B cell (primary cell): Measurements from ENCODE around the gene GDPD3. TPM values are rescaled to one million over a fixed set of nuclear protein-coding genes. Genes with fewer than 3 reads are reported as not detected.

ENCODE experiments used
- ATAC-seq: fragments of 200-7000 bp; cut with Tn5 transposase; one replicate; pipeline ENCODE4 v1.10.0; 2021; ENCODE audit warnings: low read depth, mild to moderate bottlenecking, moderate number of reproducible peaks, moderate library complexity
- CTCF ChIA-PET: fragments of 350-600 bp; sonication (Branson Sonifier 250); formaldehyde crosslinking; loops from one replicate; lab custom pipeline; 2021; ENCODE audit warnings: antibody characterized with exemption, inconsistent platforms; lab: Charles Lee
- POLR2A ChIA-PET: fragments of 350-600 bp; sonication (Branson Sonifier 250); formaldehyde crosslinking; loops from one replicate; lab custom pipeline; 2021; ENCODE audit warnings: antibody characterized with exemption; lab: Charles Lee
- DNase-seq: peaks from one replicate; pipeline ENCODE4 v3.0.0; 2013
- H2AFZ ChIP-seq: 2 replicates; pipeline ENCODE4 v1.6.1; 2012; ENCODE audit warnings: mild to moderate bottlenecking, low read depth, low read length; ENCODE audit not compliant: insufficient read depth, poor library complexity, severe bottlenecking
- H3K27ac ChIP-seq, 2 donors: 1 replicate in 1 of 2; 2 replicates in 1 of 2; pipeline ENCODE4 v1.5.1; 2012 to 2013; ENCODE audit warnings: low read length in 2 of 2, mild to moderate bottlenecking in 2 of 2, moderate library complexity in 1 of 2
- H3K27me3 ChIP-seq, 4 experiments: fragments of 200-600 bp in 1 of 4; sonication (generic) in 1 of 4; replicated peaks in 1 of 4; 1 replicate in 2 of 4; 2 replicates in 2 of 4; pipeline versions ENCODE4 v1.6.1 to v1.7.0; 2013 to 2016; ENCODE audit warnings: low read length in 3 of 4, mild to moderate bottlenecking in 2 of 4, mixed read lengths in 1 of 4, moderate library complexity in 1 of 4; ENCODE audit not compliant: insufficient read depth in 4 of 4, control insufficient read depth in 3 of 4; ENCODE audit errors: control extremely low read depth in 1 of 4
- H3K36me3 ChIP-seq, 2 experiments: replicated peaks in 1 of 2; 1 replicate in 1 of 2; 2 replicates in 1 of 2; pipeline versions ENCODE4 v1.6.1 to v1.7.1; 2013; ENCODE audit warnings: low read length in 1 of 2; ENCODE audit not compliant: insufficient read depth in 2 of 2, control insufficient read depth in 1 of 2; ENCODE audit errors: control extremely low read depth in 1 of 2, extremely low read depth in 1 of 2
- H3K4me1 ChIP-seq, 2 donors: fragments of 200-600 bp in 1 of 2; sonication (generic) in 1 of 2; 1 replicate in 1 of 2; 2 replicates in 1 of 2; pipeline versions ENCODE4 v1.5.1 to v1.6.1; 2013 to 2017; ENCODE audit warnings: low read length in 2 of 2; ENCODE audit not compliant: control insufficient read depth in 2 of 2, insufficient read depth in 2 of 2
- H3K4me2 ChIP-seq: replicated peaks from 2 replicates; pipeline ENCODE3; 2012; ENCODE audit warnings: mild to moderate bottlenecking, low read depth, low read length; ENCODE audit not compliant: poor library complexity, severe bottlenecking
- H3K4me3 ChIP-seq, 5 experiments: fragments of 200-600 bp in 1 of 5; sonication (generic) in 1 of 5; 1 replicate in 3 of 5; 2 replicates in 2 of 5; pipeline versions ENCODE4 v1.5.1 to v1.7.0; 2011 to 2016; ENCODE audit warnings: low read length in 4 of 5, mild to moderate bottlenecking in 4 of 5, low read depth in 2 of 5, control low read depth in 1 of 5, moderate library complexity in 1 of 5; ENCODE audit not compliant: insufficient read depth in 1 of 5; ENCODE audit errors: control extremely low read depth in 1 of 5, extremely low read depth in 1 of 5
- H3K79me2 ChIP-seq: fragments of 200-600 bp; sonication (generic); one replicate; pipeline ENCODE4 v1.6.0; 2016; ENCODE audit warnings: low read length; ENCODE audit not compliant: control insufficient read depth, insufficient read depth
- H3K9ac ChIP-seq: fragments of 200-600 bp; sonication (generic); 2 replicates; pipeline ENCODE4 v1.6.1; 2017; ENCODE audit warnings: mild to moderate bottlenecking, low read length, moderate library complexity
- H3K9me3 ChIP-seq, 3 donors: one replicate each; pipeline versions ENCODE4 v1.6.1 to v1.7.1; 2013; ENCODE audit warnings: low read length in 2 of 3; ENCODE audit not compliant: control insufficient read depth in 2 of 3, insufficient read depth in 1 of 3; ENCODE audit errors: control extremely low read depth in 1 of 3
- H4K20me1 ChIP-seq: 2 replicates; pipeline ENCODE4 v1.6.0; 2012; ENCODE audit warnings: mild to moderate bottlenecking, low read length; ENCODE audit not compliant: insufficient read depth, control insufficient read depth, poor library complexity, severe bottlenecking
- H3K27ac Mint-ChIP-seq: one replicate; pipeline ENCODE4 v1.8.0; 2021; ENCODE audit warnings: mixed read lengths
- H3K27me3 Mint-ChIP-seq: one replicate; pipeline ENCODE4 v1.8.0; 2021; ENCODE audit warnings: mixed read lengths
- H3K4me1 Mint-ChIP-seq: one replicate; pipeline ENCODE4 v1.8.0; 2021; ENCODE audit warnings: mixed read lengths
- H3K4me3 Mint-ChIP-seq: one replicate; pipeline ENCODE4 v1.8.0; 2021; ENCODE audit warnings: mixed read lengths
- H3K9me3 Mint-ChIP-seq: one replicate; pipeline ENCODE4 v1.8.0; 2022; ENCODE audit warnings: mixed read lengths; ENCODE audit not compliant: insufficient read depth
- EZH2 ChIP-seq: IDR thresholded peaks from 2 replicates; pipeline ENCODE4 v1.6.1; 2012; ENCODE audit warnings: borderline replicate concordance, low read depth, mild to moderate bottlenecking, moderate library complexity, low read length; ENCODE audit not compliant: insufficient read depth, poor library complexity, severe bottlenecking
- WGBS: methylation state at CpG from one replicate; pipeline ENCODE4 v1.1.5; 2013; ENCODE audit warnings: missing lambda C conversion rate; ENCODE audit not compliant: insufficient coverage; 5-methylcytosine and 5-hydroxymethylcytosine counted together
- intact Hi-C: fragments of 100-400 bp; cut with micrococcal nuclease; formaldehyde crosslinking; loops from one replicate; pipeline ENCODE4 v1.10.0; 2022
- polyA plus RNA-seq: library from polyadenylated mRNA; depleted of rRNA; stranded (reverse); fragments of >200 nt; gene quantifications from 2 replicates; pipeline ENCODE4 v1.2.3, GENCODE V29; 2012
- total RNA-seq, 2 donors: library from RNA; stranded (reverse); fragments of 120-200 nt in 1 of 2; gene quantifications; 1 replicate in 1 of 2; 2 replicates in 1 of 2; pipeline versions ENCODE4 v1.2.3 to v1.2.4, GENCODE V29; 2013 to 2022
- TF ChIP-seq, protein P1 (sequence below): fragments of 200-600 bp; IDR thresholded peaks from one replicate; pipeline ENCODE4 v1.8.0; 2022; ENCODE audit warnings: antibody characterized with exemption, mild to moderate bottlenecking

Gene GDPD3
- total and polyA plus RNA-seq, 2 donors (not counting 1 experiment from before 2014, with no cell fraction given), result 10.6 to 17.3 TPM

- no peak overlapping the region for H3K4me2 ChIP-seq
- POLR2A ChIA-PET, result interaction anchor here (0.6 kb wide), 1 partner anchor 369 kb away, joined by 3 read pairs; no protein-coding TSS in a partner anchor
- no peak overlapping the region for H2AFZ ChIP-seq
- H3K4me3 ChIP-seq, result no peak overlapping the region
- DNase-seq (no peak), ATAC-seq (no peak)
- 100% methylated on average over 1 of the region's 4 CpGs for WGBS
- peaks cover 11% of the 10 kb centered on the region for H3K79me2 ChIP-seq
- intact Hi-C loops, result no loop called here
- no peak overlapping the region for H3K9ac ChIP-seq
- CTCF ChIA-PET, result interaction anchor here (1.1 kb wide), 1 partner anchor 33 kb away, joined by 3 read pairs; the partner anchor contains the start of gene TBX6
- peaks cover 18 to 24% of the 10 kb centered on the region in 2 donors for H3K4me1 ChIP-seq
- Mint-ChIP-seq H3K27ac (no peak overlapping the region), H3K4me1 (peaks cover 21% of the 10 kb centered on the region), H3K9me3 (no peaks in the 10 kb centered on the region), H3K4me3 (no peak overlapping the region), H3K27me3 (no peaks in the 10 kb centered on the region)
- no peak overlapping the region for H3K27ac ChIP-seq
- no peaks in the 10 kb centered on the region for H3K27me3 ChIP-seq
- TF ChIP-seq, protein P1, sequence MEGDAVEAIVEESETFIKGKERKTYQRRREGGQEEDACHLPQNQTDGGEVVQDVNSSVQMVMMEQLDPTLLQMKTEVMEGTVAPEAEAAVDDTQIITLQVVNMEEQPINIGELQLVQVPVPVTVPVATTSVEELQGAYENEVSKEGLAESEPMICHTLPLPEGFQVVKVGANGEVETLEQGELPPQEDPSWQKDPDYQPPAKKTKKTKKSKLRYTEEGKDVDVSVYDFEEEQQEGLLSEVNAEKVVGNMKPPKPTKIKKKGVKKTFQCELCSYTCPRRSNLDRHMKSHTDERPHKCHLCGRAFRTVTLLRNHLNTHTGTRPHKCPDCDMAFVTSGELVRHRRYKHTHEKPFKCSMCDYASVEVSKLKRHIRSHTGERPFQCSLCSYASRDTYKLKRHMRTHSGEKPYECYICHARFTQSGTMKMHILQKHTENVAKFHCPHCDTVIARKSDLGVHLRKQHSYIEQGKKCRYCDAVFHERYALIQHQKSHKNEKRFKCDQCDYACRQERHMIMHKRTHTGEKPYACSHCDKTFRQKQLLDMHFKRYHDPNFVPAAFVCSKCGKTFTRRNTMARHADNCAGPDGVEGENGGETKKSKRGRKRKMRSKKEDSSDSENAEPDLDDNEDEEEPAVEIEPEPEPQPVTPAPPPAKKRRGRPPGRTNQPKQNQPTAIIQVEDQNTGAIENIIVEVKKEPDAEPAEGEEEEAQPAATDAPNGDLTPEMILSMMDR, result no peak
- no peak for TF ChIP-seq EZH2
- H4K20me1 ChIP-seq, result no peaks in the 10 kb centered on the region
- H3K9me3 ChIP-seq, result no peaks in the 10 kb centered on the region
- H3K36me3 ChIP-seq, result peaks cover 0 to 2% of the 10 kb centered on the region in 2 experiments
Observed at GRCh38 chr16:30124985-30125379, 11.6 kb upstream of the GDPD3 start.

- H2AFZ ChIP-seq, result peak overlapping the region; percentile 90
- Mint-ChIP-seq H3K27me3 (no peaks in the 10 kb centered on the region), H3K4me3 (peak overlapping the region; percentile 86), H3K4me1 (peaks cover 24% of the 10 kb centered on the region), H3K9me3 (no peaks in the 10 kb centered on the region), H3K27ac (peak overlapping the region; percentile 81)
- H3K27me3 ChIP-seq, result no peaks in the 10 kb centered on the region
- no peaks in the 10 kb centered on the region for H4K20me1 ChIP-seq
- peak overlapping the region; percentile 38 to 74 for H3K27ac ChIP-seq
- peaks cover 18 to 24% of the 10 kb centered on the region in 2 donors for H3K4me1 ChIP-seq
- peaks cover 11% of the 10 kb centered on the region for H3K79me2 ChIP-seq
- ChIA-PET POLR2A (interaction anchor here (1.2 to 1.7 kb wide), 3 partner anchors 30 to 62 kb away, joined by 3 to 10 read pairs (median 9); partner anchors contain the start of genes CORO1A and TBX6), CTCF (interaction anchor here (1.0 kb wide), 1 partner anchor 30 kb away, joined by 3 read pairs; no protein-coding TSS in a partner anchor)
- TF ChIP-seq EZH2, result no peak
- TF ChIP-seq, protein P1, result no peak
- H3K9ac ChIP-seq, result peak overlapping the region; percentile 88
- under 1% methylated on average over 39 of the region's 42 CpGs for WGBS
- intact Hi-C loops, result loop anchor here (1.0 to 2.0 kb wide), 3 partner anchors 26 to 58 kb away; partner anchors contain the start of genes ALDOA and YPEL3
- peak overlapping the region; percentile 99 for H3K4me2 ChIP-seq
- H3K4me3 ChIP-seq, result peak overlapping the region; percentile 38 to 79 (median 75)
- ATAC-seq, result peak; percentile 9
- peak; percentile 50 for DNase-seq
- H3K36me3 ChIP-seq, result peaks cover 0 to 10% of the 10 kb centered on the region in 2 experiments
- H3K9me3 ChIP-seq, result no peaks in the 10 kb centered on the region
Observed at GRCh38 chr16:30122604-30123160, 9.3 kb upstream of the GDPD3 start.
